HG03196 (cell line): ENCODE results near the gene SH3TC2.

ENCODE experiments used
- ATAC-seq: cut with Tn5 transposase; IDR thresholded peaks from one replicate; pipeline ENCODE4 v1.9.1; 2021; ENCODE audit not compliant: unreplicated experiment

Gene SH3TC2

DNA sequence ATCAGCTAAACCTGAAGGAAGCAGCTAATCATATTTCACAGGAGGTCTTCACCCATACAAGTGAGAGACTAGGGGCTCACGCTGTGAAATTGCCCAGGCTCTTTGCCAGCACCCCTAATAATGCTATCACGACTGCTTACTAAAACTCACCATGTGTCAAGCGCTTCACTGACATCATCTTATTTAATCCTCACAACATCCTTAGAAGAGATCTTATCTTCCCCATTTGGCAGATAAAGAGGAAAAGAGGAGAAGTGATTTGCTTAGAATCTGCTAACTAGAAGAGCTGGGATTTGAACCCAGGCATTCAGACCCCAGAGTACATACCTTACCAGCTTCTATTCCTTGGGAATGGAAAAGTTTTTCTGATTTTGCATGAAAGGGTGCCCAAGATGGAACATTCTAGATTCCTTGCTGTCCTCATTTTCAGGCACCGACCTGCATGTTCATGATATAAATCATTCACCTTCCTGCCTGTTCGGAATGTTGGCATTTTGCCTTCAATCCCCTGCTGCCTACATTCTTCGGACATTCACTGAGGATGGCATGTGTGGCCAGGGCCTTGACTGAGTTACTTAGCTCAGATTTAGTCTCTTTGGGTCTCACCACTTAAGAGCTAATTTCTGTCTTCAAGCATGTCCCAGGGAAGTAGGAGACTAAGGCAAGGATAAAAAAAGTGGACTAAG is 88.1 kb downstream of the SH3TC2 start:
- no peak for ATAC-seq

DNA sequence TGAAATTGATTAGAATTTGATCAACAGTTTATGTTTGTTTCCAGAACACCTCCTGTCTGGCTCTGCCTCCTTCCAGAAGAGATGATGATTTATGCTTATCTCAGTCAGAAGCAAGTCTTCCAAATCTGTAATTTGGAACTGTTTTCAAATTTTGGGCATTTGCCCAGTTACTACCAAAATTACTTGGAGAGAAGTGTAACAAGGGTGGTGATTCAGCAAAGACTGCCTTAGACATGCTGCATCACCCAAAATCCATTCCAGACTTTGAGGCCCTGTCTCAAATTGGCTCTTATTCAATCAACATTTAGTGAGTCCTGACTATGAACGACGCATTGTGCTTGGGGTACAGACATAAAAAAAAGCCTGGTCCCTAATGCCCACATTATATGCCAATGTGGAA is 89.4 kb downstream of the SH3TC2 start:
- ATAC-seq = no peak

DNA sequence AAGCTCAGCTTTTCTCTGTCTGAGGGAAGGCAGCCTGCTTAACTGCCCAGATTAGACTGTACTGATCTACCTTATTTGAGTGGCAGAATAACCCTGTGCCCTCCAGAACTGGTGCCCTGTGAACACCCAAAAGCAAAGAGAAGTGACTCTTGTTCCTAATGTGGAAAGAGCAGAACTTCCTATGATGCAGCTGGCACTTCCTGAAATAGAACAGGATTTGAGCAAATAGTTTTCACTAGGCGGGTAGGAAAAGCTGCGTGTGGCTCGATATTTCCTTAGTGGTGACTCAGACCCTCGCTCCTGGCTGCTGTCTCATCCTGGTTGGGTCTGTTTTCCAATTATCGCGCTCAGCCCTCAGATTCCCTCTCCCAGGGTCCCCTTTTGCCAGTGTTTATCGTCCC is 89.9 kb downstream of the SH3TC2 start:
- ATAC-seq = no peak

GRCh38 chr5:148972396-148972795 is 90.5 kb downstream of the SH3TC2 start:
- ATAC-seq = no peak

- no peak for ATAC-seq
Measured at GRCh38 chr5:148970876-148971275, 92.0 kb downstream of the SH3TC2 start.

GRCh38 chr5:148970228-148970627 is 92.6 kb downstream of the SH3TC2 start:
- no peak for ATAC-seq

GRCh38 chr5:148969291-148969690 is 93.6 kb downstream of the SH3TC2 start:
- ATAC-seq = no peak

GRCh38 chr5:148968311-148968710 is 94.6 kb downstream of the SH3TC2 start:
- no peak for ATAC-seq

DNA sequence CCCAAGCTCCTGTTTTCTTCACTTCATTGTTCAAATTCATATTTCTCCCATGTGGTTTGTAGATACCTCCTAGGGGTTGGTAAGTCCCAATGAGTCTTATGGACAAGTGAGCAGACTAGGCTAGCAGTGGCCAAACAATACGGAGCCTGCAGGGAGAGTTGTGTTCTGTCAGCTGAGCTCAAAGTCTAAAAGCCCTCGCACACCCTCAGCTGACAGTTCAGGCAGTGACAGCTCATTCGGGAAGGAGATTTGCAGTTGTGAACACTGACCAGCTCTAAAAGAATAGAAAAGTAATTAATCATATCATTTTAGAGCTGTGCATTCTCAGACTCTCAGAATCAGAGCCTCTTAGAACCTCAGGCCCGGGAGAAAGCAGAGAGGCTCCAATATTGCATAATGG is 95.1 kb downstream of the SH3TC2 start:
- no peak for ATAC-seq

DNA sequence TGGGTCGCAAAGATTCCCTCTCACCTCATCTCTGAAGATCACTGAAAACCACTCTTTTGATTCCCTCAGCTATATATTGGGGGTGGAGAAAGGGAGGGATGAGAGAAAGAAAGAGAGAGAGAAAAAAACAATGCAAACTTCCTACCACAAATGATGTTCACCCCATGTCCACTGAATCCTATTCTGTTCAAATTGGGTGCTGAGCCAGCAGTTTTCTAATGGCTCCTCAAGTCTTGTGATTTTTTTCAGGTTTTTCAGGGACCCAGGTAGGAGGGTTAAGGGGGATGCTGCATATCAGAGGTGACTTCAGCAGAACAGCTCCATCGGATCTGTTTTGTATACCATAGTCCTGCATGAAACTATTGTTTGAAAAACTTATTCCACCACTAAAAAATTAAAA is 95.9 kb downstream of the SH3TC2 start:
- ATAC-seq = no peak

DNA sequence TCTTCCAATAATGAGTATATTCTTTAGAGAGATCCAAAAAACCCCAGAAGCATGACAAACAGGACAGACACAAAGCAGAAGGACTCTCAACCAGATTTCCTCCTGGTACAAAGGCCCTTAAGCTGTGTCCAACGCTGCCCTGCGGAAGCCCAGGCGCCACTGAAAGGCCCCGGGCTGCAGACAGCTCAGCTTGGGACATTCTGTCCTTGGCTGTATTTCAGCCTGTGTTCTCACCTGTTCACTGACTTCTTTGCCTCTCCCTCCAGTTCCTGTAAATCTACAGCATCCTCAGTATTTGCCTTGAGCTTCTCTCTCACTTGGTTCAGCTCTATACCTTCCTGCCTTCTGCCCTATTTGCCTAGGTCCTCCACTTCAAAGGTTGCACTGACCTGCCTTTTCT is 96.5 kb downstream of the SH3TC2 start:
- no peak for ATAC-seq

- ATAC-seq = no peak
Measured at GRCh38 chr5:148965511-148966265, 97.2 kb downstream of the SH3TC2 start.

DNA sequence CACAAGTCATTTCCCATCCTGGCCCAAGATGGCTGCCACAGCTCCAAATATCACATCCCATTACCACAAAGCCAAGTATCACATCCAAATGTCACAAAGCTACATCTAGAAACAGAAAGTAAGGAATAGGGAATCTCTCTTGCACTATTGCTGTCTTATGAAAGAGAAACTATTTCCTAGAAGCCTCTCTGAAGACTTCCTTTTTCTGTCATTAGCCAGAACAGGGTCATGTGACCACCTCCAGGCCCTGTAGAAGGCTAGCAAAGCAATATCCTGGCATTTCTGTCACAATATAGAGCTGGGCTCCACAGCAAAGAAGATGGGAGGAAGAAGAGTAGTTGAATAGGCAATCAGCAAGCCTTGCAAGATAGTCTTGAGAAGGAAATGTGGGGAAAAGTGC is 99.2 kb downstream of the SH3TC2 start:
- ATAC-seq = no peak

DNA sequence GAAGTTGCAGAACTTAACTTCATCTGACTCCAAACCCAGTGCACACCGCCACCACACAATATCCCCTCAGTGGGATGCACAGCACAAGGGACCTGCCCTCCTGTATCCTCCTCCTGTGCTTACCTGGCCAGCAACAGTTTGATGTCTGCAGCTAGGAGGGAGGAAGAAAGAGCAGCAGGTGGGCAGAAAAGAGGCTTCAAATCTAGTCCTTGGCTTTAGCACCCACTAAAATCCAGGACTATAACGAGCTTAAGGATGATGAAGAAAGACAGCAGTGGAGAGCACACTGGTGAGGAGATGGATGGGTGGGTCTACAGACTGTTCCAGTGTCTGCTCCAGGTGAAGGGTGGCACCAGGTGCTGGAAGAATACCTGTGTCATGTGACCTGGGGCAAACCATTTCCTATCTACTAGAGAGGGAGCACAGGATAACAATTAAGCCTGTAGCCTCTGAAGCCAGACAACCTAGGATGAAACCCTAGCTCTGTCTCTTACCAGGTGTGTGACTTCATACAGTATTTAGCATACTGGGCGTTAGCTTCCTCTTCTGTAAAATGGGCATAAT is 100.0 kb downstream of the SH3TC2 start:
- no peak for ATAC-seq

DNA sequence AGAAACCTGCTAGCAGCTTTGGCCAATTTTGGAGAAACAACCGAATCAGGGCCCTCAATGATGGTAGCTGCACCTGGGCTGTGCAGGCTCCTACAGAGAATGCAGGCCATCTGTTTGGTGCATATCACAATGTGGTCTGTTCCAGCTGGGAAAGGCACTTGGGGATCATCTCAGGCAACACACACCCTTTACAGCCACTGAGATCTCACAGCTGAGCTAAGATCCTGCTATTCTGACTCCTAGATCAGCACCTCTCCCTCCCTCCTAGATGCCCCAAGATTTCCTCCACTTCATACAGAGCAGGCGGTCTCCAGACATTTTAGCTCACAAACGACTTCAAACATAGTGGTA is 100.7 kb downstream of the SH3TC2 start:
- no peak for ATAC-seq

GRCh38 chr5:148961261-148962199 is 101.3 kb downstream of the SH3TC2 start:
- ATAC-seq = no peak

- no peak for ATAC-seq
Measured at GRCh38 chr5:148960070-148960769, 102.6 kb downstream of the SH3TC2 start.

GRCh38 chr5:148957591-148958202 is 105.2 kb downstream of the SH3TC2 start:
- no peak for ATAC-seq

- ATAC-seq = no peak
Measured at GRCh38 chr5:148956477-148957385, 106.1 kb downstream of the SH3TC2 start.
